Stimulated activated naive CD8-positive, alpha-beta T cell treated with anti-CD3 and anti-CD28 coated beads, Interleukin-15, amount 100 ng/mL, for 72 hours (primary cell): ENCODE data around the gene TRPC6.

Experiments
- ATAC-seq: fragments of 150-1000 bp; cut with Tn5 transposase; 2 replicates; pipeline ENCODE4 v1.10.0; 2021; ENCODE audit warnings: mild to moderate bottlenecking, moderate library complexity
- DNase-seq, 2 donors: peaks; one replicate each; pipeline ENCODE4 v3.0.0; 2021 to 2022
- H3K27ac Mint-ChIP-seq, 2 donors: one replicate each; pipeline ENCODE4 v1.8.0; 2022; ENCODE audit warnings: mild to moderate bottlenecking in 2 of 2, mixed read lengths in 2 of 2, moderate library complexity in 2 of 2
- H3K27me3 Mint-ChIP-seq: one replicate; pipeline ENCODE4 v1.8.0; 2022; ENCODE audit warnings: mixed read lengths
- H3K4me1 Mint-ChIP-seq: one replicate; pipeline ENCODE4 v1.8.0; 2022; ENCODE audit warnings: mild to moderate bottlenecking, mixed read lengths
- H3K4me3 Mint-ChIP-seq, 2 donors: one replicate each; pipeline ENCODE4 v1.8.0; 2022; ENCODE audit warnings: mild to moderate bottlenecking in 2 of 2, mixed read lengths in 2 of 2, moderate library complexity in 1 of 2
- H3K9me3 Mint-ChIP-seq, 2 donors: one replicate each; pipeline ENCODE4 v1.8.0; 2022; ENCODE audit warnings: mixed read lengths in 2 of 2

The TRPC6 gene

DNA sequence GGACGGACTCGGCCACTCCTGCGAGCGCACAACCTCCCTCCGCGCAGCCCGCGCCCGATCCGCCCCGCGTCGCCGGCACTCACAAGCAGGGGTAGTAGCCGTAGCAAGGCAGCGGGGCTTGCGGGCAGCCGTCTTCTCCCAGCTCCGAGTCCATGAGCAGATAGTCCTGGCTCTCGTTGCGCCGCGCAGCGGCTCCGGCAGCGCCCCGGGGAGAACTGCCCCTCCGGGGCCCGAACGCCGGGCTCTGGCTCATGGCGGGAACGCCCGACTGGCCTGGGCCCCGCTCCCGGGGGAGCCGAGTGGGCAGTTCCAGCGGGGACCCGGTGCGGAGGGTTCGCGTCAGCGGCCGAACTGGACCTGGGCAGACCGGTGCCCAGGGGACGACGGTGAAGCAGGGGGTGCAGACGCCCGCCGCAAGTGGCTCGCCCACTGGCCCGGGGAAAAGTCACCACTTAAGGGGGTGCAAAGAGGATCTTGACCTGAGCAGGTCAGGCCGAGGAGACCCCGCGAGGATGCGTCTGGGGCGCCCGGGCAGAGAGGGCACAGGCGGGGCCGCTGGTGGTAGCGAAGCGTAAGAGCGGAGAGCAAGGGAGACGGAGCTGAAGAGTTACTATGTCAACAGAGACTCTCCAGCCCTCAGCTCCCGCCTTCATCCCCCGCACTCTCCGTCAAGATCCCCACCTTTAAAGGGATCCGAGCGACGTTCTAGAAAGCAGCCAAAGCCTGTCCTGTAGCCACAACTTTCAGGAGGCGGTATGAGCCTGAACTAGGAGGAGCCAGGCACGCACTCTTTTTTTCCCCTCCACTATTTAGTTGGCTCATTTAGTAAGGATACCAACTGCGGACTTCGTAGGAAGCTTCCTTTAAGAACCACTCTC lies at the start of gene TRPC6:
TRPC6 (minus strand) TSS at position 757 of the 878 bp plus-strand sequence; CDS start at position 253, 504 bp downstream.
- Mint-ChIP-seq H3K9me3 (peaks cover 8 to 10% of the 10 kb centered on the region in 2 donors), H3K4me3 (no peak within 1 kb of the TSS), H3K4me1 (no peaks in the 10 kb centered on the region), H3K27me3 (peaks cover 35% of the 10 kb centered on the region), H3K27ac (no peak within 1 kb of the TSS)
- DNase-seq = no peak
- no peak for ATAC-seq

DNA sequence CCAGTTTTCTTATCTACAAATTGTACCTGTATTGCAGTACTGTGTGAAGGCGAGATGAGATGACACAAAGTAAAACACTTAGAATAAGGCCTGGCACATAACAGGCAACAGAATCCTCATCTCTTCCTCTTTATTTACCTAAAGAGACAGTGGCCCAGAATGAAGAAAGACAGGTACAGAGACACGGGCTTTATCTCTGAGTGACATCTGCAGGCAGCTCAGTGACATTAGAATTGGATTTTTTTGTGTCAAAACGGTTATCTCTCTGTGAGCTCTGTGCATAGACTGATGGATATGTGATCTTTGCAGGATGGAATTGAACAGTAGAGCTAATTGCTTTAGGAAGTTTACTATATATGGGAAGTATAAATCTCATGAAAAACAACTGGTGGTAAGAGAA lies 36.2 kb upstream of the TRPC6 start:
- H3K27me3 Mint-ChIP-seq = no peaks in the 10 kb centered on the region
- H3K9me3 Mint-ChIP-seq = no peaks in the 10 kb centered on the region
- ATAC-seq (no peak), DNase-seq (no peak)
- H3K27ac Mint-ChIP-seq = no peak overlapping the region
- H3K4me1 Mint-ChIP-seq = no peaks in the 10 kb centered on the region
- no peak overlapping the region for H3K4me3 Mint-ChIP-seq

DNA sequence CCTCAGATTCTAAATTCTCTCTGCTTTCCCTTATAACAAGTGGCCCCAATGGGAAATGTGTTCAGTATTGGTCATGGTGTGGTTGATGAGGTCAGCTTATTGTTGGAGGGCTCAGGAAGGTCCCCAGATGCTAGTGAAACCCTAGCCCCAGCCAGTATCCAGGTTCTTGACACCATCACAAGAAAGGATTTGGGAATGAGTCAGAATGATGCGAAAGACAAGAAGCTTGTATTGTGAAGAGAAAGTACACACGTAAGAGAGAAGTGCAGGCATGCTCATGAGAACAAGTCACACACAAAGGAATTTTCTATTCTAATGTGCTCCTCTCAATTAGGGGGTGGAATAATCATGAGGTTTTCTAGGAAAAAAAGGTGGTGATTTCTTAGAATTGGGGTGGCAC lies 34.9 kb upstream of the TRPC6 start:
- H3K9me3 Mint-ChIP-seq = no peaks in the 10 kb centered on the region
- ATAC-seq = no peak
- H3K27me3 Mint-ChIP-seq = no peaks in the 10 kb centered on the region
- no peak for DNase-seq
- no peaks in the 10 kb centered on the region for H3K4me1 Mint-ChIP-seq
- H3K27ac Mint-ChIP-seq = no peak overlapping the region
- H3K4me3 Mint-ChIP-seq = no peak overlapping the region

DNA sequence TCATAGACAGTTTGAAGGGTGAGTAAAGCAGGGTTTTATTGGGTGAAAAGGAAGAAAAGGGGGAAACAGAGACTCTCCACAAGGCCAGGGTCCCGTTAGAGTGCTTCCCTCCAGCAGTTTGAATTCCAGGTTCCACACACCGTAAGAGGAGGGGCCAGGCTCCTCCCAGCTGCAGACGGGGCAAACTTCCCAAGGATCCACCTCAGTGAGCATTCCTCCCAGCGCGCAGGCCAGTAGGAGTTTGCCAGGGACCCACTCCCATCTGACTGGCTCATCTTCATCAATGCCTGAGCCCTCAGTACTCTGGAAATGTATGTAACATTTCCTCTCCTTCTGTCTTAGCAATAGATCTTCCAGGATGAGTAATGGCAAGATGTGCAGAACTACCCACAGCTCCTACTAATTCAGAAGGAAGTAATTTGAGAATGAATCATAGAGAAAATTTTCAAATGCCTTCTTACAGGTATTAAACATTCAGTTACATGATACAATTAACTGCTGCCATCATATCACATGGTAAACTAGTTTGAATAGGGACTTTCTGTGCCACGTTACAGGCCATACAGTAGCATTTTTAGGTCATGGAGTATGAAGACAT lies 34.0 kb upstream of the TRPC6 start:
- no peaks in the 10 kb centered on the region for H3K27me3 Mint-ChIP-seq
- H3K4me3 Mint-ChIP-seq = no peak overlapping the region
- H3K4me1 Mint-ChIP-seq = no peaks in the 10 kb centered on the region
- no peak overlapping the region for H3K27ac Mint-ChIP-seq
- DNase-seq = no peak
- ATAC-seq = no peak
- H3K9me3 Mint-ChIP-seq = no peaks in the 10 kb centered on the region

DNA sequence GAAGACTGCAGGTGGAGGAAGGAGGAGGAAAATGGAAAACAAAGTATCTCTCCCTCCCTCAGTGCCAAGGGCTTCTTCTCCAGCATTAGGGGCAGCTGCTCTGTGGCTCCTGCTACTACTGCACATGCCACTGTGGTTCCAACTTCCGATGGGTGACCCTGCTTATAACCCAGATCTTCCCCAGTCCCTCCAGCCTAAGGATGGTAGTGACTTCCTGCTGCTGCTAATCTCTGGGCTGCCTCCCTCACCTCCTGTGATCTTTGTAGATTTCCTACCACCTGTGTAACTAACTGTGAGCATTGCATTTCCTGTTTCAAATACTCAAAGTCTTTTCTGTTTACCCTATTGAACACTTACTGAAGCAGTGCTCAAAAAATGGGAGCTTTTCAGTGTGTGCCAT lies 28.7 kb upstream of the TRPC6 start:
- Mint-ChIP-seq H3K4me1 (no peaks in the 10 kb centered on the region), H3K4me3 (no peak overlapping the region), H3K9me3 (peaks cover 0 to 8% of the 10 kb centered on the region in 2 donors), H3K27me3 (no peaks in the 10 kb centered on the region), H3K27ac (no peak overlapping the region)
- DNase-seq (no peak), ATAC-seq (no peak)

DNA sequence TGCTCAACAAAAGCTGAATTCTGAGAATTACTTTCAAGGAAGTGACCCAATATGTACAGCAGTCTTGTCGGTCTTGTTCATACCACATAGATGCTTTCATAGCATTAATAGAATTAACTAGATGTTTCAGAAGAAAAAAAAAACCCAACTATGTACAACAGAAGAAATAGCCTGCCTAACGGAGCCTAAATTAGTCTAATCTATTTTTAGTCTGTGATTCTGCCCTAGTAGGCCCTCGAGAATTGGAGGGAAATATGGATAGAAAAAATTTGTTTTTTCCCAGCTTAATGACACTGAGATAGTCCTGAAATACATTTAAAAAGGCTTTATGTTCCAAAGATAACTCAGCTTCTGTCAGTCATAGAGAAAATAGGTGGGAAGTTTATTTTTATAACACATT lies 17.1 kb upstream of the TRPC6 start:
- Mint-ChIP-seq H3K27me3 (no peaks in the 10 kb centered on the region), H3K9me3 (no peaks in the 10 kb centered on the region), H3K4me3 (no peak overlapping the region), H3K27ac (no peak overlapping the region), H3K4me1 (no peaks in the 10 kb centered on the region)
- no peak for ATAC-seq
- DNase-seq = no peak

DNA sequence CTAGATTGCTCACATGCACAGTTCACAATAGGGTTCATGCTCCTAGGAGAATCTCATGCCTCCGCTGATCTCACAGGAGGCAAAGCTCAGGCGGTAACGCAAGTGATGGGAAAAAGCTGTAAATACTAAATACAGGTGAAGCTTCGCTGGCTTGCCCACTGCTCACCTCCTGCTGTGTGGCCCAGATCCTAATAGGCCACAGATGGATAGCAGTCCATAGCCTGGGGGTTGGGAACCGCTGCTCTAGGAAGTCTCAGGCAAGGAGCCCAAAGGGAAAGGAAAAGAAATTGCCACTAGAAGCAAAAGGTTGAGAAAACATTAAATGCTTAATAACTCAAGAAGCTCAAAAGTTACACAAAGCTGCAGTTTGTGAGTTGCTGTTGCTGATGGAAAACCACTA lies 3.2 kb upstream of the TRPC6 start:
- peaks cover 31% of the 10 kb centered on the region for H3K27me3 Mint-ChIP-seq
- DNase-seq (no peak), ATAC-seq (no peak)
- H3K4me1 Mint-ChIP-seq = no peaks in the 10 kb centered on the region
- H3K4me3 Mint-ChIP-seq = no peak overlapping the region
- H3K27ac Mint-ChIP-seq = no peak overlapping the region
- peaks cover 0 to 10% of the 10 kb centered on the region in 2 donors for H3K9me3 Mint-ChIP-seq

DNA sequence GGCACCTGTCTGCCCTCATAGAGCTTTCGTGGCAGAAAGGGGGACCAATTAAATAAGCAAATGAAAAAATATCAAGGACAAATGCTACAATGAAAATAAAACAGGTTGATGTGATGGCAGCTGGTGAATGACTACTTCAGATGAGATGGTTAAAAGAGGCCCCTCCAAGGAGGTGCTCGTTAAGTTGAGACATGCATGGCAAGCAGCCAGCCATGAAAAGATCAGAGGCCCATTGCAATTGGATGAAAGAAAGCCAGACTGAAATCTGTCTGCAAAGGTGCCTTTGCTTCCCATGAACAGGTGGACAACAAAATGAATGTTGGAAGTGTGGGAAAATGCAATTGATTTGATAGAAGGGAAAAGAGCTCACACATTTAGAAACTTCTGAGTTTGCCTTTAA lies 848 bp upstream of the TRPC6 start:
- no peak overlapping the region for H3K4me3 Mint-ChIP-seq
- peaks cover 35% of the 10 kb centered on the region for H3K27me3 Mint-ChIP-seq
- H3K27ac Mint-ChIP-seq = no peak overlapping the region
- no peak for ATAC-seq
- no peaks in the 10 kb centered on the region for H3K4me1 Mint-ChIP-seq
- peaks cover 2 to 10% of the 10 kb centered on the region in 2 donors for H3K9me3 Mint-ChIP-seq
- no peak for DNase-seq

DNA sequence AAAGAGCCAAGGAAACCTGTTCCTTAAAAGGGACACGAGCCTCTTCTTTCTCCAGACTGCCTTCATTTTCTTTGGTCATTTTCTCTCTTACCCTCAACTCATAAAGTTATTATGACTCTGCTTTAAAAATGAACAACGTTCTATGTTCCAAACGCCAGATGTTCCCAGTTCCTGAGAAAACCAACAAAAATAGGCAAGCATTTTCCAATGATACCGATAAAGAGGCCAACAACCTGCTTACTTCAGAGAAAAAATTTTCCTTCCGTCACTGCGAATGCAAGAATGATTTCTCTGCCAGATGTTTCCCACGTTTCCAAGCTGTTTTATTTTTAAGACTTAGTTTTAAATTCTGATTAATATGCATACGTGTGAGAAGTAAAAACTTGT lies 315 bp upstream of the TRPC6 start:
- DNase-seq = no peak
- Mint-ChIP-seq H3K4me3 (no peak overlapping the region), H3K4me1 (no peaks in the 10 kb centered on the region)

DNA sequence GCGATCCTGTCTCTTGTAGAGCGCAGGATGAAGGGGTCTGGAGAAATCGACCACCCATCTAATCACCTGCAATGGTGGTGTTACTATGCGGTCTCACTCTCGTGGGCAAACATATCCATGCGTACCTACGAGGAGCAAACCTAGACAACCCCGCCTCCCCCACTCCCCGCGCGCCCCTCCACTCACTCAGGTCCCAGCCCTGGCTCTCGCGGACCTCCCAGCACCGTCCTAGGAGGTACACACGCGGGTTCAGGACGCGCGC lies 887 bp downstream of the TRPC6 start:
- DNase-seq = no peak
- H3K9me3 Mint-ChIP-seq = peaks cover 8 to 10% of the 10 kb centered on the region in 2 donors
- H3K27ac Mint-ChIP-seq = no peak overlapping the region
- no peak for ATAC-seq
- H3K4me3 Mint-ChIP-seq = no peak overlapping the region
- H3K27me3 Mint-ChIP-seq = peaks cover 35% of the 10 kb centered on the region
- H3K4me1 Mint-ChIP-seq = no peaks in the 10 kb centered on the region

More for the DNA sequence above, 315 bp upstream of the TRPC6 start:
- peaks cover 35% of the 10 kb centered on the region for H3K27me3 Mint-ChIP-seq
- H3K9me3 Mint-ChIP-seq = peaks cover 7 to 10% of the 10 kb centered on the region in 2 donors
- no peak overlapping the region for H3K27ac Mint-ChIP-seq
- ATAC-seq = no peak

DNA sequence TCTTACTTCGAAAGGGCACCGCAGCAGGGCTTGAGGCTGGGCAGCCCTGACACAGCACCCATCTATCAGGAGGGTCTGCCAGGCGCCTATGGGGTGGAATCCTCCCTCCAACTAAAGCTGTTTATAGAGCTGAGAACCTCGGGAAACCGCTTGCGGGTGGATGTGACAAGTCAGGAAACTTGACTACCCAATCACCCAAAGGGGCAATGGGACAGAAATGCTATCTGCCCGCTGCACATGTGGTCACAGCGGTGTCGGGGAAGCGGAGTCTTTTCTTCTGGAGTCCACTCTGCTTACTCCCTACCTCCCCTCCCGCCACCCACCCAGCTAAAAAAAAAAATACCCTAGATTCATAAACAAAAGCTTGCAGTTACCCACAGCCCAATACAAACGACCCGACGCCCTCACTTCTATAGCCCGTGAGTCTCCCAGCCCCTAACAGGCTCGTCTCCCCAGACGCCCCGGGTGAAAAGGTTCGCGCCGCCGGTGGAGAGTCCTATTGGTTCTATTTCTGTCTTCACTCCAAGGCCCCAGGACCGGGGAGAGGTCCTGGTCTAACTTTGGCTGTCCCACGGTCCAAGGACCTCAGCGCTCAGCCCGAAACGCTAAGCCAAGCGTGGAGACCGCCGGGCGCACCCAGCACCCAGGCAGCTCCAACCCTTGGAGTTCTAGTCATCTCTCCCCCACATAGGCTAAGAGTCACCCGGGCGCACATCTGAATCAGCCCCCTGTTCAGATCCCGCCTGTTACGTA lies 1.4 kb downstream of the TRPC6 start:
- no peak overlapping the region for H3K27ac Mint-ChIP-seq
- H3K4me3 Mint-ChIP-seq = no peak overlapping the region
- H3K4me1 Mint-ChIP-seq = no peaks in the 10 kb centered on the region
- H3K27me3 Mint-ChIP-seq = peaks cover 35% of the 10 kb centered on the region
- DNase-seq (no peak), ATAC-seq (no peak)
- H3K9me3 Mint-ChIP-seq = peaks cover 8 to 10% of the 10 kb centered on the region in 2 donors

DNA sequence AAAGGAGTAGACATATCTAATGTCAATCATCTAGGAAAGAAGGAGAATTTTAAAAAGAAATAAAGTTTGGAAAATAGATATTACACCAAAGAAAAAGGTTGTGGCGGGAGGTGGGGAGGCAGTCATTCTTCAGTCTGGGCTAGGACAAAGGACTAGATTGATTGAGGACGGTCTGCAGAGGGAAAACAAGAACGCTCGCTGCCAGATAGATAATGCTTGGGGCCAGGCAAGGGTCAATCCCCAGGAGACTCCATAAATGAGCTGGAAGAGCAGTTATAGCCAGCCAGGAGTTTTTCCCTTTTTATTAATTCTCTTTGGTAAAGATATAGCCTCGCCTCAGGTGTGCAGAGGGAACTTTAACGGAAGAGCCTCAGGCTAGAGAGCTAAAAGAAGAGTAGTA lies 6.3 kb downstream of the TRPC6 start:
- DNase-seq = no peak
- Mint-ChIP-seq H3K9me3 (peaks cover 1 to 8% of the 10 kb centered on the region in 2 donors), H3K27me3 (peaks cover 9% of the 10 kb centered on the region), H3K4me1 (no peaks in the 10 kb centered on the region), H3K4me3 (no peak overlapping the region), H3K27ac (no peak overlapping the region)
- ATAC-seq = no peak

DNA sequence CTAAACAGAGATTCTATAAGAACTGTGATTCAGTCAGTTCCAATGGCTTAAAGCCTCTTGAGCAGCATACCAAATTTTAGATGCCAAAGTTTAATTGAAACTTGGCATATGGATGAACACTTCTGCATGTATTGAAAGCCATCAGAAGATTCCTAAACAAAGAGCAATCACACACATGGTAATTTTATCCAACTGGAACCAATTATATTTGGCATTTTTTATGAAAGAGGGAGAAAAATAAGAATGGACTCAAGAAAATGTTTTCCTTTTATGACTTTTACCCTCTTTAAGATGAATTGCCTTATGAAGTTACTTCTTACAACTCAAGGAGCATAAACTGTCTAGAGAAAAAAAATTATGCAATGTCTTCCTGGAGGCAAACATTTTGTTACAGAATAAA lies 7.4 kb downstream of the TRPC6 start:
- H3K27me3 Mint-ChIP-seq = no peaks in the 10 kb centered on the region
- DNase-seq (no peak), ATAC-seq (no peak)
- H3K27ac Mint-ChIP-seq = no peak overlapping the region
- H3K4me3 Mint-ChIP-seq = no peak overlapping the region
- peaks cover 0 to 8% of the 10 kb centered on the region in 2 donors for H3K9me3 Mint-ChIP-seq
- H3K4me1 Mint-ChIP-seq = no peaks in the 10 kb centered on the region

DNA sequence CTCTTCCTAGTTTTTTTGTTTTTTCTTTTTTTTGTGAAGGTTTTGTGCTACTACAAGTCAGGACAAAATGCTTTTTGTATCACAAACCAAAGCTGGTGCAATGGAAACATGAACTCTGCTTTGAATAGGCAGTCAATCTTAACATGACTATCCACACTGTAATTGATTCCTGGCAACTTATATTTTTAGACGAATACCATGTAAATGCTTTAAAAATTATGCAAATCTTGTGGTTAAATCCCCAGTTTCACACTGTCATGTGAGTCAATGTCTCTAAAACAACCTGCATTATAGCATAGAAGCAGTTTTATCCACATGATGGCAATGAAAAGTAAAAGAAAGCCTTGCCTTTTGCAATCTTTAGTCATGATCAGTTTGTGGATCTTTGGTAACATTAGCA lies 8.9 kb downstream of the TRPC6 start:
- DNase-seq = no peak
- Mint-ChIP-seq H3K27ac (no peak overlapping the region), H3K27me3 (no peaks in the 10 kb centered on the region), H3K4me3 (no peak overlapping the region), H3K4me1 (no peaks in the 10 kb centered on the region), H3K9me3 (peaks cover 0 to 8% of the 10 kb centered on the region in 2 donors)
- no peak for ATAC-seq

DNA sequence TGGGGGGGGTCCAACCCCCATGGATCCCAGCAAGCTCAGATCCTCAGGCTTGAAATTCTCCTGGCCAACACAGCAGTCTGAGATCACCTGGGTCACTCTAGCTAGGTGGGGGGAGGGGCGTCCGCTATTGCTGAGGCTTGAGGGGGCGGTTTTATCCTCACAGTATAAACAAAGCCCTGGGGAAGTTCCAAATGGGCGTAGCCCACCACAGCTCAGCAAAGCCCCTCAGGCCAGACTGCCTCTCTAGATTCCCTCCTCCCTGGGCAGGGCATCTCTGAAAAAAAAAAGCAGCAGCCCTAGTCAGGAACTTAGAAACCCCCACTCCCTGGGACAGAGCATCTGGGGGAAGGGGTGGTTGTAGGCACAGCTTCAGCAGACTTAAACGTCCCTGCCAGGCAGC lies 16.7 kb downstream of the TRPC6 start:
- no peak for ATAC-seq
- Mint-ChIP-seq H3K9me3 (peaks cover 3 to 7% of the 10 kb centered on the region in 2 donors), H3K27ac (no peak overlapping the region), H3K27me3 (no peaks in the 10 kb centered on the region), H3K4me3 (no peak overlapping the region), H3K4me1 (no peaks in the 10 kb centered on the region)
- DNase-seq = no peak

DNA sequence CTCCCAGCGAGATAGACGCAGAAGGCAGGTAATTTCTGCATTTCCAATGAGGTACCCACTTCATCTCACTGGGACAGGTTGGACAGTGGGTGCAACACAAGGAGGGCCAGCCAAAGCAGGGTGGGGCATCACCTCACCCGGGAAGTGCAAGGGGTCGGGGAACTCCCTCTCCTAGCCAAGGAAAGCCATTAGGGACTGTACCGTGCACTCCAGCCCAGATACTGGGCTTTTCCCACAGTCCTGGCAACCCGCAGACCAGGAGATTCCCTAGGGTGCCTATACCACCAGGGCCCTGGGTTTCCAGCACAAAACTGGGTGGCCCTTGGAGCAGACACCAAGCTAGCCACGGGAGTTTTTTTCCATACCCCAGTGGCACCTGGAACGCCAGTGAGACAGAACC lies 17.2 kb downstream of the TRPC6 start:
- no peak for DNase-seq
- Mint-ChIP-seq H3K4me3 (no peak overlapping the region), H3K9me3 (peaks cover 3 to 7% of the 10 kb centered on the region in 2 donors), H3K27me3 (no peaks in the 10 kb centered on the region), H3K27ac (no peak overlapping the region), H3K4me1 (no peaks in the 10 kb centered on the region)
- no peak for ATAC-seq
